Epithelial cell of proximal tubule (primary cell): Measurements from ENCODE around the gene POLE. TPM values are rescaled to one million over a fixed set of nuclear protein-coding genes. Genes with fewer than 3 reads are reported as not detected.
A peak's percentile ranks its signal among the peaks of the same experiment; 100 is the strongest.

Source experiments
- DNase-seq: peaks from one replicate; pipeline ENCODE4 v3.0.0-alpha.2; 2011; ENCODE audit warnings: low read depth
- H3K4me3 ChIP-seq: 2 replicates; pipeline ENCODE4 v1.5.1; 2011; ENCODE audit warnings: low read depth, mild to moderate bottlenecking, low read length
- total RNA-seq: library from RNA; depleted of rRNA; stranded (reverse); fragments of >200 nt; gene quantifications from 2 replicates; pipeline ENCODE4 v1.2.3, GENCODE V29; 2015
- TF ChIP-seq, protein P1 (sequence below): conservative IDR thresholded peaks from 2 replicates; pipeline ENCODE4 v1.5.1; 2012; ENCODE audit warnings: low read depth, mild to moderate bottlenecking, low read length

POLE gene
- total RNA-seq, 1 donor from 2014 or later = 37.9 TPM

DNA sequence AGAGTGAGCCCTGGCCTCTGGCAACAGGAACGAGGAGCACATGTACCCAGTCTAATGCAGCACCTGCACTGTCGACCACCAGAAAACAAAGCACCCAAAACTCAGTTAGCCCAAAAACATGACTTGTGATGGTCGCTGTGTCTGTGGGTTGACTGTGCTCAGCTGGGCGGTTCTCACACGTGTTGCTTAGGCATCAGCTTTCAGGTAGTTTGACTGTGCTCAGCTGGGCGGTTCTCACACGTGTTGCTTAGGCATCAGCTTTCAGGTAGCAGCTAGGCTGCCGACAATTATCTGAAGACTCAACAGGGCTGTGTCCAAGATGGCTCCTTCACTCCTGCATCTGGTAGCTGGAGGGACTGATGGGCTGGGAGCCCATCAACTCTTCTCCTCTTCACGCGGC, 75.5 kb downstream of the POLE start:
- DNase-seq = no peak
- TF ChIP-seq, protein P1, sequence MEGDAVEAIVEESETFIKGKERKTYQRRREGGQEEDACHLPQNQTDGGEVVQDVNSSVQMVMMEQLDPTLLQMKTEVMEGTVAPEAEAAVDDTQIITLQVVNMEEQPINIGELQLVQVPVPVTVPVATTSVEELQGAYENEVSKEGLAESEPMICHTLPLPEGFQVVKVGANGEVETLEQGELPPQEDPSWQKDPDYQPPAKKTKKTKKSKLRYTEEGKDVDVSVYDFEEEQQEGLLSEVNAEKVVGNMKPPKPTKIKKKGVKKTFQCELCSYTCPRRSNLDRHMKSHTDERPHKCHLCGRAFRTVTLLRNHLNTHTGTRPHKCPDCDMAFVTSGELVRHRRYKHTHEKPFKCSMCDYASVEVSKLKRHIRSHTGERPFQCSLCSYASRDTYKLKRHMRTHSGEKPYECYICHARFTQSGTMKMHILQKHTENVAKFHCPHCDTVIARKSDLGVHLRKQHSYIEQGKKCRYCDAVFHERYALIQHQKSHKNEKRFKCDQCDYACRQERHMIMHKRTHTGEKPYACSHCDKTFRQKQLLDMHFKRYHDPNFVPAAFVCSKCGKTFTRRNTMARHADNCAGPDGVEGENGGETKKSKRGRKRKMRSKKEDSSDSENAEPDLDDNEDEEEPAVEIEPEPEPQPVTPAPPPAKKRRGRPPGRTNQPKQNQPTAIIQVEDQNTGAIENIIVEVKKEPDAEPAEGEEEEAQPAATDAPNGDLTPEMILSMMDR = no peak
- no peak overlapping the region for H3K4me3 ChIP-seq

DNA sequence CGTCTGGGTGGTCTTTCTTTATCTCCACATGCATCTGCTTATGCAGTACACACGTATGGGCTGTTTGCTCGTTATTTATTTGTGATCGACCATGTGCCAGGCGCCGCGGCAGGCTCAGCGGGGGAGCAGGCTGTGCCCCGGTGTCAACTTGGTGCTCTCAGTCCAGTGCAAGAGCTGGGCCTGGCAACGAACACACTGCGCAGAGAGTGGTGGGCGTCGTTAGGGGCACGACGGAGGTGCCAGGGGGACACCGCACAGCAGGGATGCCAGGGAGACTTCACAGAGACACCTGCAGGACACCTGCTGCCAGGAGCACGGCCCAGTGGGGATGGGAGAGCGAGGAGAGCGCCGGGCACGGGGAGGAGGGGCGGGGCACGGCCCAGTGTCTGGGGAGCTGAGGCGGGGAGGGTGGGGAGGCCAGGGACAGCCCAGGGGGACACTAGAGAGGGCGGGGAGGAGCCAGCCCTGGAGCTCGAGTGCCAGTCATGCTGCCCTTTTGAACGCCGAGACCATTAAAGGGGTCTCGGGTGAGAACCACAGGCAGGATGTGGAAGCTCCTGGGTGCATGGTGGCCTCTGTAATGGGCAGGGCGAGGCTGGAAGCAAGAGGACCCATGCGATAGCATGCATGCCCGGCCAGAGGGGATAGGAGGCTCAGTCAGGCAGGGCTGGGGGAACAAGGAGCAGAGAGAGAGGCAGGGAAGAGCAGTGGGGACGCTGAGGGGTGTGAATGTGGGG, 76.1 kb downstream of the POLE start:
- TF ChIP-seq, protein P1 = no peak
- no peak overlapping the region for H3K4me3 ChIP-seq
- DNase-seq = no peak

DNA sequence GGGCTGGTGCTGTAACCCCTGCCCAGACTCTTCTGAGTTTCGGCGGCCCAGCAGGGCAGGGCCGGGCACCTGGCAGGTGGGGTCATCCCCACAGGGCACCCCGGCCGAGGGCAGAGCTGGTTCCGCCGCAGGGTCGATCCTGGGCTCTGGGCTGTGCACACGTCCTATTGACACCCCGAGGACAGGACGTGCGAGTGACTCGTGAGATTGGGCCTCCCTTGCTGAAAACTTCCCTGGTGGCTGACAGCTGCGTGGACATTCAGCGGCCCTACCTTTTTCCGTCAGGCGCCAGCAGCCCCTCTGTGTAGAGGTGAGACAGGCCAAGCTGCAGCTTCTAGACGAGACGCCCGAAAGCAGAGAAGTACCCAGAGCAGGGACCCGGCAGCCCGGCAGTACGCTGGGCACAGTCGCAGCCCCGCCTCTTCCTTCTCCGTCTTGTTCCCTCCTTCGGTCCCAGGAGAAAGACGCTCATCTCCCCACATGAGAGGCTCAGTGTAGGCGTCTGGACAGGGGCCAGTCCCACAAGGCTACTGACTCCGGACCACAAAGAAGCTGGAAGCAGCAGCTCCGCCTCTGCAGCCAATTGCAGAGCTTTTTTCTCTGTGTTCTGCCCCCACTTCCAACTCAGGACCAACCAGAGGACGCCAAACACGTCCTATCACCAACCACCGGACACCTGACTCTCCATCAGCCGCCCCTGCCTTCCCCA, 76.9 kb downstream of the POLE start, which contains the start of gene LRCOL1:
TSS of gene LRCOL1 (minus strand) at position 532 of the 709 bp plus-strand sequence. CDS start 4,331 bp downstream, outside the sequence.
- DNase-seq = no peak
- TF ChIP-seq, protein P1 = no peak
- H3K4me3 ChIP-seq = peak within 1 kb of the TSS; percentile 8

DNA sequence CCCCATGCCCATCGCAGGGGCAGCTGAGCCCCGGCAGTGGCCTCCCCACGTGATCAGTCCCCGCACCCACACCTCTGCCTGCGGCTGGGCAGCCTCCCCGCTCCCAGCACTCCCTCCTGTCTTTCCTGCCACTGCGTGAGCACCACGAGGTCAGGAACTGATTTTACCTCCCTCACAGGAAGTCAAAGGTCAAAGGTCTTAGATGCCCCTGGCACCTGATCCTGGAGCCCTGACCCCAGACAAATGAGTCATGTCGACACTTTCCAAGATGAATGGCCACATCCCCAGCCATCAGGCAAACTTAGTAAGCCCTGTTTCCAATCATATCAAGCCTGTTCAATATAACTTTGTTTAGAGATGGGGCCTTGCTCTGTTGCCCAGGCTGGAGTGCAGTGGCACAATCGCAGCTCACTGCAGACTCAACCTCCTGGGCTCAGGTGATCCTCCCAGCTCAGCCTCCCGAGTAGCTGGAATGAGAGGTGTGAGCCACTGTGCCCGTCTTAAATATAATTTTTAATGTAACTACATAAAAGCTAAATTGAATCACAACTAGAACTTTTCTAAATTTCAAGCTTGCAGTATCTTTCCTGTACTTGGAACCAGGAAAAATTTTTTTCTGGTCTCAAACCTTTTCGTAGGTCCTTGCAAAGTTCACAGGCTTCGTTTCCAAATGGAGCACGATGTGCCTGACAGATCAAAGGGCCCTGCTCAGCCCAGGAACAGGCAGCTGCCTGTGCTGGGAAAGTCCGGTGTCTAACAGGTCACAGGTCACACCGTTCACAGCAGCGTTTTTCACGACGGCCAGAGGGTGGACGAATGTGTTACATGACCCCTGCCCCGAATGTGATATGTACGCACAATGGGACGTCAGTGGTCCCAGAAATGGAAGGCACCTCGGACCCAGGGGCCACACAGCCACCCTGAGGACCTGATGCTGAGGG, 78.6 kb downstream of the POLE start:
- TF ChIP-seq, protein P1 = no peak
- H3K4me3 ChIP-seq = no peak overlapping the region
- peak; percentile 64 for DNase-seq

DNA sequence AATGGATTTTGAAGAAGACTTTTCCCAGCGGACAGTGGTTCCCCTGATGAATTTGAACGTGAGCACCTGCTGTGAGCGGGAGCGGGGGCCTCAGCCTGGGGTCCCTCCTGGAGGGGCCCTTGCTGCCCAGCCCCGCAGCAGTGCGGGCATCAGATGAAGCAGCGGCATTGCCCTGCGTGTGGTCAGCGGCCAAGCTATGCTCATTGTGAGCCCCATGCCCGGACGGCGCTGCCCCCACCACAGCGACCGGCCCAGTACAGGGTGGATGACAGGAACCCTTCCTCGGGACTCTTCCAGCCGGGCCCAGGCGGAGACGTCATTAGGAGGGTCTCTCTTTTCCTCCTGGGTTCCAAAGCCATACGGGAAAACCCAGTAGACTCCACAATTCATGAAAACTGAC, 80.2 kb downstream of the POLE start:
- H3K4me3 ChIP-seq = no peak overlapping the region
- TF ChIP-seq, protein P1 = no peak
- no peak for DNase-seq

DNA sequence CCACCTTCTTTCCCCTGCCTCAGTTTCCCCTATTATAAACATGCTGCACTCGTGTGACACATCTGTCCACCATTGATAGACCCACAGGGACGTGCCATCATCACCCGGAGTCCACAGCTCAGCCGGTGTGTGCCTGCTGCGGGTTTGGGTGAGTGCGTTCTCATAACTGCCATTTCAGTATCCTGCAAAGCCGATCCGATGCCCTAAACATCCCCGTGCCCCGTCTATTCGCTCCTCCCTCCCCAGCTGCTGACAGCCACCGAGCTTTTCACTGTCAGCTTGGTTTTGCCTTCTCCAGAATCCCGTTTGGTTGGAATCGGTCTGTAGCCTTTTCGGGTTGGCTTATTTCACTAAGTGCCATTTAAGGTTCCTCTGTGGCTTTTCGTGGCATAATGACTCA, 80.7 kb downstream of the POLE start:
- H3K4me3 ChIP-seq = no peak overlapping the region
- no peak for DNase-seq
- TF ChIP-seq, protein P1 = no peak
